Cerebellar nuclear complex (tissue), 1 donor: Measurements from ENCODE around the gene SMIM10L2A.
"Not testable (repeated sequence)": the region's sequence is repeated elsewhere in the genome, so short reads cannot be mapped to it uniquely, and the experiment has no call there.

ENCODE experiments used
- DNase-seq, 2 experiments: peaks; one replicate each; lab custom pipeline; 2025; lab: John Stamatoyannopoulos, UW

Gene SMIM10L2A

GRCh38 chrX:135423173-135423864 is 1.6 kb downstream of the SMIM10L2A start:
- DNase-seq = not testable (repeated sequence)

GRCh38 chrX:135424469-135424868 is 2.7 kb downstream of the SMIM10L2A start:
- no peak for DNase-seq

GRCh38 chrX:135425026-135425965 is 3.6 kb downstream of the SMIM10L2A start:
- DNase-seq = no peak

GRCh38 chrX:135429429-135429828 is 7.7 kb downstream of the SMIM10L2A start:
- DNase-seq = no peak

- DNase-seq = no peak
These were observed 10.1 kb downstream of the SMIM10L2A start for GRCh38 chrX:135431886-135432285.

GRCh38 chrX:135432453-135432852 is 10.7 kb downstream of the SMIM10L2A start:
- no peak for DNase-seq

- no peak for DNase-seq
These were observed 11.3 kb downstream of the SMIM10L2A start for GRCh38 chrX:135432881-135433521.

- DNase-seq = no peak
These were observed 11.9 kb downstream of the SMIM10L2A start for GRCh38 chrX:135433531-135434257.

GRCh38 chrX:135434258-135435138 is 12.8 kb downstream of the SMIM10L2A start:
- DNase-seq = no peak

GRCh38 chrX:135435139-135435922 is 13.6 kb downstream of the SMIM10L2A start:
- DNase-seq = no peak

GRCh38 chrX:135435933-135436332 is 14.2 kb downstream of the SMIM10L2A start:
- no peak for DNase-seq

- no peak for DNase-seq
These were observed 14.7 kb downstream of the SMIM10L2A start for GRCh38 chrX:135436456-135436855.

- DNase-seq = no peak
These were observed 15.5 kb downstream of the SMIM10L2A start for GRCh38 chrX:135436966-135437866.

- DNase-seq = no peak
These were observed 16.4 kb downstream of the SMIM10L2A start for GRCh38 chrX:135437867-135438733.

GRCh38 chrX:135438734-135439043 is 16.9 kb downstream of the SMIM10L2A start:
- DNase-seq = no peak

- DNase-seq = no peak
These were observed 28.1 kb downstream of the SMIM10L2A start for GRCh38 chrX:135449637-135450550.

GRCh38 chrX:135453381-135453780 is 31.6 kb downstream of the SMIM10L2A start:
- no peak for DNase-seq
